ENCODE results near the gene ZSCAN16. TPM values are rescaled to one million over a fixed set of nuclear protein-coding genes. Genes with fewer than 3 reads are reported as not detected.

The ZSCAN16 gene
- total and polyA plus RNA-seq, 10 of the 15 experiments (the other 5 are each of a cell fraction or from before 2014, with no cell fraction given) = 4.6 to 13.8 (median 10.3) TPM

DNA sequence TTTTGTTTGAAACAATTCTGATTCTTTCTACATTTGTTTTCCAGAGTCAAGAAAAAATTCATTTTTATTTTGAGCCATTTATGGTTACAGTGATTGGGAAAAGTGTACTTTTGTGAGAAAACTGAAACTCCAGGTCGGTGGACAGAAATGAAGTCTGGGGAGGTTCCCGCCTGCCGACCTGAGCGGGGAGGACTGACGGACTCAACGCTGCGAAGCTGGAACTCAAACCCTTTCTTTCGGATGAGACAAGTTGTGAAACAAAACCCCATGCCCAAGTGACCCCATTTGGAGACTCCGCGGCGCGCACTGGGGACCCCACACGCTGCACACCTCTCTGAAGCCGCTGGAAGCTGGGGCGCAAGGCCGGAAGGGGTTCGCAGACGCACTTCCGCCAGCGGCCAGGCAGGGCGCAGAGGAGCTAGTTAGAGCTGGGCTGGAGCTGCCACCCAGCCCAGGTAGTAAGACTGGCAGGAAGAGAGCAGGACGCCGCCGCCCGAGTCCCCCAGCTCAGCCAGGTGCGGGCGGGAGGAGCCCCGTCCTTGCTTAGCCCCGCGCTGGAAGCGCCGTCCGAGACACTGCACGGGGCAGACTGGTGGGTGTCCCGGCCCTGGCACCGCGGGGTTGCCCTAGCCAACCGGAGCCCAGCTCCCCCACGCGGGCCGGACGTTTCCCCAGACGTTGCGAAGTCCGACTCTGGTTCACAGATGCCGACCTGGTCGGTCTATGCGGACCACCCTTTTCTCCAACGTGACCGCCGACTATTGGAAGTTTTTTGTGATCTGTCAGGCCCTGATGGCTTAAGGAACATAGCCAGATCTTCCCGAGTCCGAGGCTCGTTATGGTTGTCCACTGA lies 19.8 kb upstream of the ZSCAN16 start (continued):
- TF ChIP-seq, protein P1, sequence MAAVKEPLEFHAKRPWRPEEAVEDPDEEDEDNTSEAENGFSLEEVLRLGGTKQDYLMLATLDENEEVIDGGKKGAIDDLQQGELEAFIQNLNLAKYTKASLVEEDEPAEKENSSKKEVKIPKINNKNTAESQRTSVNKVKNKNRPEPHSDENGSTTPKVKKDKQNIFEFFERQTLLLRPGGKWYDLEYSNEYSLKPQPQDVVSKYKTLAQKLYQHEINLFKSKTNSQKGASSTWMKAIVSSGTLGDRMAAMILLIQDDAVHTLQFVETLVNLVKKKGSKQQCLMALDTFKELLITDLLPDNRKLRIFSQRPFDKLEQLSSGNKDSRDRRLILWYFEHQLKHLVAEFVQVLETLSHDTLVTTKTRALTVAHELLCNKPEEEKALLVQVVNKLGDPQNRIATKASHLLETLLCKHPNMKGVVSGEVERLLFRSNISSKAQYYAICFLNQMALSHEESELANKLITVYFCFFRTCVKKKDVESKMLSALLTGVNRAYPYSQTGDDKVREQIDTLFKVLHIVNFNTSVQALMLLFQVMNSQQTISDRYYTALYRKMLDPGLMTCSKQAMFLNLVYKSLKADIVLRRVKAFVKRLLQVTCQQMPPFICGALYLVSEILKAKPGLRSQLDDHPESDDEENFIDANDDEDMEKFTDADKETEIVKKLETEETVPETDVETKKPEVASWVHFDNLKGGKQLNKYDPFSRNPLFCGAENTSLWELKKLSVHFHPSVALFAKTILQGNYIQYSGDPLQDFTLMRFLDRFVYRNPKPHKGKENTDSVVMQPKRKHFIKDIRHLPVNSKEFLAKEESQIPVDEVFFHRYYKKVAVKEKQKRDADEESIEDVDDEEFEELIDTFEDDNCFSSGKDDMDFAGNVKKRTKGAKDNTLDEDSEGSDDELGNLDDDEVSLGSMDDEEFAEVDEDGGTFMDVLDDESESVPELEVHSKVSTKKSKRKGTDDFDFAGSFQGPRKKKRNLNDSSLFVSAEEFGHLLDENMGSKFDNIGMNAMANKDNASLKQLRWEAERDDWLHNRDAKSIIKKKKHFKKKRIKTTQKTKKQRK (IDR thresholded peaks at IDR 0.05; ENCODE audit: low read depth, low read length) = no peak
- TF ChIP-seq ESRRA (IDR thresholded peaks at IDR 0.05; ENCODE audit: low read length) (no peak), ZZZ3 (IDR thresholded peaks at IDR 0.05; ENCODE audit: control insufficient read depth, insufficient read length, low read depth) (no peak), RELA (IDR thresholded peaks at IDR 0.05; ENCODE audit: borderline replicate concordance, partially characterized antibody) (peak; percentile 14), JUNB (IDR thresholded peaks at IDR 0.05) (no peak), ZNF207 (IDR thresholded peaks at IDR 0.05; ENCODE audit: borderline replicate concordance) (peak; percentile 82), ZNF622 (IDR thresholded peaks at IDR 0.05) (no peak), ATF7 (IDR thresholded peaks at IDR 0.05; ENCODE audit: low read depth) (no peak), NFIC (IDR thresholded peaks at IDR 0.05; ENCODE audit: low read depth, low read length) (no peak), POU2F2 (IDR thresholded peaks at IDR 0.05; ENCODE audit: borderline replicate concordance, low read depth, low read length) (peak; percentile 78; the same call in 2 of the 3 replicates), MTA2 (IDR thresholded peaks at IDR 0.05; ENCODE audit: low read depth) (peak; percentile 16; the same call in 1 of the 2 replicates), SPI1 (IDR thresholded peaks at IDR 0.05; ENCODE audit: borderline replicate concordance, insufficient read depth, low read depth, low read length) (peak; percentile 10; the same call in 1 of the 2 replicates), SUPT20H (IDR thresholded peaks at IDR 0.05; ENCODE audit: borderline replicate concordance, control insufficient read depth, low read depth, low read length) (no peak), RBBP5 (conservative IDR thresholded peaks at IDR 0.05) (no peak)
- TF ChIP-seq, protein P2, sequence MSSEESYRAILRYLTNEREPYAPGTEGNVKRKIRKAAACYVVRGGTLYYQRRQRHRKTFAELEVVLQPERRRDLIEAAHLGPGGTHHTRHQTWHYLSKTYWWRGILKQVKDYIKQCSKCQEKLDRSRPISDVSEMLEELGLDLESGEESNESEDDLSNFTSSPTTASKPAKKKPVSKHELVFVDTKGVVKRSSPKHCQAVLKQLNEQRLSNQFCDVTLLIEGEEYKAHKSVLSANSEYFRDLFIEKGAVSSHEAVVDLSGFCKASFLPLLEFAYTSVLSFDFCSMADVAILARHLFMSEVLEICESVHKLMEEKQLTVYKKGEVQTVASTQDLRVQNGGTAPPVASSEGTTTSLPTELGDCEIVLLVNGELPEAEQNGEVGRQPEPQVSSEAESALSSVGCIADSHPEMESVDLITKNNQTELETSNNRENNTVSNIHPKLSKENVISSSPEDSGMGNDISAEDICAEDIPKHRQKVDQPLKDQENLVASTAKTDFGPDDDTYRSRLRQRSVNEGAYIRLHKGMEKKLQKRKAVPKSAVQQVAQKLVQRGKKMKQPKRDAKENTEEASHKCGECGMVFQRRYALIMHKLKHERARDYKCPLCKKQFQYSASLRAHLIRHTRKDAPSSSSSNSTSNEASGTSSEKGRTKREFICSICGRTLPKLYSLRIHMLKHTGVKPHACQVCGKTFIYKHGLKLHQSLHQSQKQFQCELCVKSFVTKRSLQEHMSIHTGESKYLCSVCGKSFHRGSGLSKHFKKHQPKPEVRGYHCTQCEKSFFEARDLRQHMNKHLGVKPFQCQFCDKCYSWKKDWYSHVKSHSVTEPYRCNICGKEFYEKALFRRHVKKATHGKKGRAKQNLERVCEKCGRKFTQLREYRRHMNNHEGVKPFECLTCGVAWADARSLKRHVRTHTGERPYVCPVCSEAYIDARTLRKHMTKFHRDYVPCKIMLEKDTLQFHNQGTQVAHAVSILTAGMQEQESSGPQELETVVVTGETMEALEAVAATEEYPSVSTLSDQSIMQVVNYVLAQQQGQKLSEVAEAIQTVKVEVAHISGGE (CRISPR knock-in tag; IDR thresholded peaks at IDR 0.05) = peak; percentile 84
- TF ChIP-seq, protein P3, sequence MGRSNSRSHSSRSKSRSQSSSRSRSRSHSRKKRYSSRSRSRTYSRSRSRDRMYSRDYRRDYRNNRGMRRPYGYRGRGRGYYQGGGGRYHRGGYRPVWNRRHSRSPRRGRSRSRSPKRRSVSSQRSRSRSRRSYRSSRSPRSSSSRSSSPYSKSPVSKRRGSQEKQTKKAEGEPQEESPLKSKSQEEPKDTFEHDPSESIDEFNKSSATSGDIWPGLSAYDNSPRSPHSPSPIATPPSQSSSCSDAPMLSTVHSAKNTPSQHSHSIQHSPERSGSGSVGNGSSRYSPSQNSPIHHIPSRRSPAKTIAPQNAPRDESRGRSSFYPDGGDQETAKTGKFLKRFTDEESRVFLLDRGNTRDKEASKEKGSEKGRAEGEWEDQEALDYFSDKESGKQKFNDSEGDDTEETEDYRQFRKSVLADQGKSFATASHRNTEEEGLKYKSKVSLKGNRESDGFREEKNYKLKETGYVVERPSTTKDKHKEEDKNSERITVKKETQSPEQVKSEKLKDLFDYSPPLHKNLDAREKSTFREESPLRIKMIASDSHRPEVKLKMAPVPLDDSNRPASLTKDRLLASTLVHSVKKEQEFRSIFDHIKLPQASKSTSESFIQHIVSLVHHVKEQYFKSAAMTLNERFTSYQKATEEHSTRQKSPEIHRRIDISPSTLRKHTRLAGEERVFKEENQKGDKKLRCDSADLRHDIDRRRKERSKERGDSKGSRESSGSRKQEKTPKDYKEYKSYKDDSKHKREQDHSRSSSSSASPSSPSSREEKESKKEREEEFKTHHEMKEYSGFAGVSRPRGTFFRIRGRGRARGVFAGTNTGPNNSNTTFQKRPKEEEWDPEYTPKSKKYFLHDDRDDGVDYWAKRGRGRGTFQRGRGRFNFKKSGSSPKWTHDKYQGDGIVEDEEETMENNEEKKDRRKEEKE (IDR thresholded peaks at IDR 0.05) = no peak
- TF ChIP-seq, protein P4, sequence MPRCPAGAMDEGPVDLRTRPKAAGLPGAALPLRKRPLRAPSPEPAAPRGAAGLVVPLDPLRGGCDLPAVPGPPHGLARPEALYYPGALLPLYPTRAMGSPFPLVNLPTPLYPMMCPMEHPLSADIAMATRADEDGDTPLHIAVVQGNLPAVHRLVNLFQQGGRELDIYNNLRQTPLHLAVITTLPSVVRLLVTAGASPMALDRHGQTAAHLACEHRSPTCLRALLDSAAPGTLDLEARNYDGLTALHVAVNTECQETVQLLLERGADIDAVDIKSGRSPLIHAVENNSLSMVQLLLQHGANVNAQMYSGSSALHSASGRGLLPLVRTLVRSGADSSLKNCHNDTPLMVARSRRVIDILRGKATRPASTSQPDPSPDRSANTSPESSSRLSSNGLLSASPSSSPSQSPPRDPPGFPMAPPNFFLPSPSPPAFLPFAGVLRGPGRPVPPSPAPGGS (IDR thresholded peaks at IDR 0.05; ENCODE audit: borderline replicate concordance, insufficient read depth, low read depth, low read length, poor library complexity, severe bottlenecking) = peak; percentile 5

All from GM12878 (cell line).